ENCODE data around the gene FHOD3.

- TF ChIP-seq RAD21 (IDR thresholded peaks at IDR 0.05; ENCODE audit: low read depth) (no peak), TAF1 (IDR thresholded peaks at IDR 0.05; ENCODE audit: low read depth) (no peak), EGR1 (IDR thresholded peaks at IDR 0.05) (no peak), TCF12 (IDR thresholded peaks at IDR 0.05; ENCODE audit: low read depth) (no peak), FOXM1 (IDR thresholded peaks at IDR 0.05; ENCODE audit: borderline replicate concordance, low read depth) (no peak), TEAD4 (IDR thresholded peaks at IDR 0.05) (no peak)
Measured at GRCh38 chr18:36348331-36348730, 50.8 kb downstream of the FHOD3 start.

All from Ishikawa (cell line).